ENCODE measurements around the gene KCNQ1.

DNA sequence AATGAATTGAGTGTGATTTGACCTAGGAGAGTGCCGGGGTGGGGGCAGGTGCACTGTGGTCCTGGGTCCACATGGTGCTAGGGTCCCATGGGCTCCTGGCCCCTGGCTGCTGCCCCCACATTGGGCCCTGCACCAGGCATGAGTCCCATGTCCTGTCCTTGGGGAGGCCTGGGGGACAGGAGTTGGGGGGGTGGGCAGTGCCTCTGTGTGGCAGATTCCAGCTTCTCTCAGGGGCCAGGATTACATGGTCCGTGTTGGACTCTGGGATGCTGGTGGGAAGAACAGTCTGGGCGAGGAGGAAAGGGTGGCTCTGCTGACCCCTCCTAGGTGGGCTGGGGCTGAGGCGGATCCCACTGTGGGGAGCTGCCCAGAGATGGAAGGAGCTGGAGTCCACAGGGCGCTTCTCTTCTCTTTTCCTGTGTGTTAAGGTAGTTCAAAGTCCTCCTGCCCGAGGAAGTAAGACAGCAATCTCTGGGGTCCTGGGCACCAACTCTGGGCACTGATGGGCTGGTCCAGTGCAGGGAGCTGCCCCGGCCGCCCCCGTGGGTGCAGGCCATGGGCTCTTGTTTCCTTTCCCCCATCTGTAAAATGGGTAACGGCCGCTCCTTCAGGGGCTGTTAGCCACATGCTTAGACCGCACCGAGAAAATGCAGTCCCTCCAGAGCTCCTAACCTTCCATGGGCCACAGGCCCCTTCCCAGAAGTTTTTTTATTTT is 19.8 kb downstream of the KCNQ1 start:
- no peak for TF ChIP-seq CTCF (IDR thresholded peaks at IDR 0.05; ENCODE audit: extremely low read depth in 1 of 2, insufficient read depth in 1 of 2, low read depth in 1 of 2, low read length in 2 of 2)
- TF ChIP-seq POLR2A (IDR thresholded peaks at IDR 0.05; ENCODE audit: low read depth, low read length) = no peak
- TF ChIP-seq POLR2AphosphoS5 (IDR thresholded peaks at IDR 0.05; ENCODE audit: insufficient read depth, low read depth, low read length) = no peak
